Upper lobe of left lung (tissue), 4 donors: ENCODE data around the gene HMGXB4.

Experiments
- CTCF ChIP-seq, 6 experiments: fragments of 450-650 bp in 4 of 6; fragments of 200-600 bp in 2 of 6; sonication (generic) in 2 of 6; IDR thresholded peaks; one replicate each; pipeline ENCODE4 v1.5.1; 2016 to 2019; ENCODE audit warnings: antibody characterized with exemption in 6 of 6
- EP300 ChIP-seq, 4 donors: sonication (generic); formaldehyde crosslinking; IDR thresholded peaks; one replicate each; pipeline ENCODE4 v1.5.1; 2017; ENCODE audit warnings: antibody characterized with exemption in 4 of 4, control low read depth in 2 of 4
- POLR2A ChIP-seq, 4 donors: fragments of 450-650 bp; IDR thresholded peaks; one replicate each; pipeline ENCODE4 v1.5.1; 2016 to 2017; ENCODE audit warnings: antibody characterized with exemption in 4 of 4, mild to moderate bottlenecking in 2 of 4
- POLR2AphosphoS5 ChIP-seq, 2 donors: sonication (generic); formaldehyde crosslinking; IDR thresholded peaks; one replicate each; pipeline ENCODE4 v1.5.1; 2017; ENCODE audit warnings: antibody characterized with exemption in 2 of 2

GRCh38 chr22:35269630-35270029, 12.3 kb downstream of the HMGXB4 start:
- TF ChIP-seq CTCF (IDR thresholded peaks at IDR 0.05) (no peak), POLR2AphosphoS5 (IDR thresholded peaks at IDR 0.05) (no peak), POLR2A (IDR thresholded peaks at IDR 0.05) (no peak), EP300 (IDR thresholded peaks at IDR 0.05) (no peak)
